Osteoblast (primary cell): Measurements from ENCODE around the gene ZNF680. TPM values are rescaled to one million over a fixed set of nuclear protein-coding genes. Genes with fewer than 3 reads are reported as not detected.

Experiments
- DNase-seq: peaks from one replicate; pipeline ENCODE4 v3.0.0; 2011; ENCODE audit warnings: low spot score, mixed read lengths; ENCODE audit not compliant: insufficient read length; ENCODE audit errors: missing footprints
- H2AFZ ChIP-seq: 2 replicates; pipeline ENCODE4 v1.6.0; 2011; ENCODE audit warnings: mild to moderate bottlenecking, low read length
- H3K27ac ChIP-seq: 2 replicates; pipeline ENCODE4 v1.5.1; 2011; ENCODE audit warnings: mild to moderate bottlenecking, low read depth, low read length, moderate library complexity
- H3K27me3 ChIP-seq: 2 replicates; pipeline ENCODE4 v1.6.0; 2012; ENCODE audit warnings: mild to moderate bottlenecking, control low read depth, inconsistent platforms, low read length, moderate library complexity; ENCODE audit not compliant: insufficient read depth
- H3K36me3 ChIP-seq: 2 replicates; pipeline ENCODE4 v1.5.1; 2011; ENCODE audit warnings: mild to moderate bottlenecking, low read length, control low read depth, moderate library complexity; ENCODE audit not compliant: insufficient read depth
- H3K4me1 ChIP-seq: 2 replicates; pipeline ENCODE4 v1.5.1; 2011; ENCODE audit warnings: mild to moderate bottlenecking, low read length, control low read depth, moderate library complexity; ENCODE audit not compliant: insufficient read depth
- H3K4me2 ChIP-seq: 2 replicates; pipeline ENCODE4 v1.6.0; 2011; ENCODE audit warnings: mild to moderate bottlenecking, low read length; ENCODE audit not compliant: insufficient read depth
- H3K4me3 ChIP-seq: fragments of 200-600 bp; sonication (generic); 3 replicates; pipeline ENCODE4 v1.5.1; 2012; ENCODE audit warnings: mild to moderate bottlenecking, low read length, inconsistent platforms; ENCODE audit not compliant: insufficient read depth
- H3K79me2 ChIP-seq: 2 replicates; pipeline ENCODE4 v1.6.0; 2012; ENCODE audit warnings: mild to moderate bottlenecking, low read length, control low read depth, inconsistent platforms; ENCODE audit not compliant: insufficient read depth
- H3K9me3 ChIP-seq: 2 replicates; pipeline ENCODE4 v1.5.1; 2011; ENCODE audit warnings: low read depth, low read length, control low read depth
- H4K20me1 ChIP-seq: 2 replicates; pipeline ENCODE4 v1.6.0; 2012; ENCODE audit warnings: mild to moderate bottlenecking, low read length, control low read depth; ENCODE audit not compliant: insufficient read depth
- CTCF ChIP-seq: IDR thresholded peaks from 2 replicates; pipeline ENCODE4 v1.5.1; 2011; ENCODE audit warnings: mild to moderate bottlenecking, low read depth, low read length, moderate library complexity; ENCODE audit errors: extremely low read depth
- total RNA-seq: library from RNA; depleted of rRNA; stranded (reverse); fragments of >200 nt; gene quantifications from 2 replicates; pipeline ENCODE4 v1.2.3, GENCODE V29; 2012

The ZNF680 gene
- total RNA-seq, 1 donor = 12.7 TPM

- Histone ChIP-seq H3K79me2 (peaks cover 11% of the 10 kb centered on the region), H3K4me1 (no peaks in the 10 kb centered on the region), H2AFZ (no peak overlapping the region), H3K9me3 (peaks cover 29% of the 10 kb centered on the region), H3K27me3 (no peaks in the 10 kb centered on the region), H3K4me2 (no peak overlapping the region), H3K27ac (no peak overlapping the region), H3K36me3 (peaks cover 35% of the 10 kb centered on the region), H3K4me3 (no peak overlapping the region), H4K20me1 (no peaks in the 10 kb centered on the region)
- TF ChIP-seq CTCF = no peak
- no peak for DNase-seq
Observed at GRCh38 chr7:64521409-64521984, 41.4 kb downstream of the ZNF680 start.

DNA sequence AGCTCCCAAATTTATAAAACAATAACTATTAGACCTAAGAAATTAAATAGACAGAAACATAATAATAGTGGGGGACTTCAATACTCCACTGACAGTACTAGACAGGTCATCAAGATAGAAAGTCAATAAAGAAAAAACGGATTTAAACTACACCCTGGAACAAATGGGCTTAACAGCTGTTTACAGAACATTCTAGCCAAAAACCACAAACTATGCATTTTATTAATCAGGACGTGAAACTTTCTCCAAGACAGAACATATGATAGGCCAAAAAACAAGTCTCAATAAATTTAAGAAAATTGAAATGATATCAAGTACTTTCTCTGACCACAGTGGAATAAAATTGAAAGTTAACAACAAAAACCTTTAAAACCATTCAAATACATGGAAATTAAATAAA lies 46.4 kb downstream of the ZNF680 start:
- Histone ChIP-seq H3K4me2 (no peak overlapping the region), H3K9me3 (peaks cover 18% of the 10 kb centered on the region), H3K4me1 (no peaks in the 10 kb centered on the region), H3K79me2 (peaks cover 15% of the 10 kb centered on the region), H4K20me1 (no peaks in the 10 kb centered on the region), H3K27me3 (no peaks in the 10 kb centered on the region), H3K4me3 (no peak overlapping the region), H3K27ac (no peak overlapping the region), H2AFZ (no peak overlapping the region), H3K36me3 (peaks cover 11% of the 10 kb centered on the region)
- no peak for DNase-seq
- TF ChIP-seq CTCF = no peak

GRCh38 chr7:64515781-64516180 lies 47.1 kb downstream of the ZNF680 start:
- H3K4me2 ChIP-seq = no peak overlapping the region
- no peak for TF ChIP-seq CTCF
- peaks cover 5% of the 10 kb centered on the region for H3K36me3 ChIP-seq
- peaks cover 12% of the 10 kb centered on the region for H3K9me3 ChIP-seq
- H3K27me3 ChIP-seq = no peaks in the 10 kb centered on the region
- no peak overlapping the region for H3K4me3 ChIP-seq
- peaks cover 15% of the 10 kb centered on the region for H3K79me2 ChIP-seq
- DNase-seq = no peak
- no peaks in the 10 kb centered on the region for H3K4me1 ChIP-seq
- H3K27ac ChIP-seq = no peak overlapping the region
- H2AFZ ChIP-seq = no peak overlapping the region
- no peaks in the 10 kb centered on the region for H4K20me1 ChIP-seq

DNA sequence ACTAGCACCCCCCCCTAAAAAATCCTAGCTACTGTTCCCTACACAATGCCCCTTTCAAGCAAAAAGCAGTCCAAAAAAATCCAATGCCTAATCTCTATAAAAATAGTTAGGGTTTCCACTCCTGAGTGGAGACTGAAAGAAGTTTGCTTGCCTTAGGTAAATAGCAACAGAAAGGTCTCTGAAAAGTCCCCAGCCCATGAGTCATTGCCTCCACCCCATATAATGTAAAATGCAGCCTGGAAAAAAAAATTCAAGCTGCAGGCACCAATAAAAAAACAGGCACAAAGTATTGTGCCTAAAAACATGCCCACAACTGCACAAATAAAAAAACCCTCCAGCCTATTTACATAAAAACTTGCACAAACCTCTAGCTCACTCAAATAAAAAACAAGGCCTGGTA lies 47.5 kb downstream of the ZNF680 start:
- Histone ChIP-seq H3K27ac (no peak overlapping the region), H4K20me1 (no peaks in the 10 kb centered on the region), H3K4me2 (no peak overlapping the region), H2AFZ (no peak overlapping the region), H3K9me3 (peaks cover 9% of the 10 kb centered on the region), H3K27me3 (no peaks in the 10 kb centered on the region), H3K4me1 (no peaks in the 10 kb centered on the region), H3K79me2 (peaks cover 15% of the 10 kb centered on the region), H3K4me3 (no peak overlapping the region), H3K36me3 (peaks cover under 1% of the 10 kb centered on the region)
- no peak for TF ChIP-seq CTCF
- no peak for DNase-seq
